ENCODE measurements around the gene ERF. TPM values are rescaled to one million over a fixed set of nuclear protein-coding genes. Genes with fewer than 3 reads are reported as not detected.
A peak's percentile ranks its signal among the peaks of the same experiment; 100 is the strongest.

ERF gene
- total and polyA plus RNA-seq, 4 donors = 24.2 to 53.6 (median 43.0) TPM

- DNase-seq (no peak), ATAC-seq (ENCODE audit: insufficient read depth, low FRiP score) (no peak)
- no peak for TF ChIP-seq CTCF (IDR thresholded peaks at IDR 0.05; ENCODE audit: control extremely low read depth, extremely low read depth)
- 91 to 92% methylated on average over 30 of the region's 30 CpGs for WGBS, 2 donors
- no peaks in the 10 kb centered on the region for H3K9me3 ChIP-seq (ENCODE audit: control insufficient read depth in 4 of 4, insufficient read depth in 3 of 4, low read length in 3 of 4)
- H3K9ac ChIP-seq (ENCODE audit: insufficient read depth in 1 of 2, low read length in 2 of 2) = no peak overlapping the region
- H3K27ac ChIP-seq (ENCODE audit: low read depth in 1 of 2, low read length in 1 of 2) = peak overlapping the region in 1 of 2 donors; percentile 50
- H3K36me3 ChIP-seq (ENCODE audit: control insufficient read depth in 4 of 4, insufficient read depth in 4 of 4, low read length in 4 of 4) = peaks cover 9 to 54% (median 31%) of the 10 kb centered on the region in 4 donors
- no peak overlapping the region for H3K4me3 ChIP-seq
- H3K4me1 ChIP-seq (ENCODE audit: control insufficient read depth in 5 of 5, insufficient read depth in 5 of 5, low read length in 5 of 5) = peaks cover 20 to 30% (median 23%) of the 10 kb centered on the region in 5 donors
- H3K27me3 ChIP-seq (ENCODE audit: control insufficient read depth in 3 of 3, insufficient read depth in 3 of 3, low read length in 2 of 3) = no peaks in the 10 kb centered on the region
Measured at GRCh38 chr19:42287017-42287826, 32.3 kb upstream of the ERF start.

- peak overlapping the region in 1 of 2 donors; percentile 44 for H3K9ac ChIP-seq (ENCODE audit: insufficient read depth in 1 of 2, low read length in 2 of 2)
- no peaks in the 10 kb centered on the region for H3K9me3 ChIP-seq (ENCODE audit: control insufficient read depth in 4 of 4, insufficient read depth in 3 of 4, low read length in 3 of 4)
- peaks cover 6 to 48% (median 25%) of the 10 kb centered on the region in 4 donors for H3K36me3 ChIP-seq (ENCODE audit: control insufficient read depth in 4 of 4, insufficient read depth in 4 of 4, low read length in 4 of 4)
- TF ChIP-seq CTCF (IDR thresholded peaks at IDR 0.05; ENCODE audit: control extremely low read depth, extremely low read depth) = no peak
- H3K4me1 ChIP-seq (ENCODE audit: control insufficient read depth in 5 of 5, insufficient read depth in 5 of 5, low read length in 5 of 5) = peaks cover 20 to 37% (median 29%) of the 10 kb centered on the region in 5 donors
- no peak overlapping the region for H3K4me3 ChIP-seq
- 28 to 32% methylated on average over 13 of the region's 13 CpGs for WGBS, 2 donors
- ATAC-seq (ENCODE audit: insufficient read depth, low FRiP score) (no peak), DNase-seq (peak in 2 of 3 donors; percentile 43 to 59)
- H3K27ac ChIP-seq (ENCODE audit: low read depth in 1 of 2, low read length in 1 of 2) = peak overlapping the region in 1 of 2 donors; percentile 50
- no peaks in the 10 kb centered on the region for H3K27me3 ChIP-seq (ENCODE audit: control insufficient read depth in 3 of 3, insufficient read depth in 3 of 3, low read length in 2 of 3)
Measured at GRCh38 chr19:42286349-42287016, 31.6 kb upstream of the ERF start.

DNA sequence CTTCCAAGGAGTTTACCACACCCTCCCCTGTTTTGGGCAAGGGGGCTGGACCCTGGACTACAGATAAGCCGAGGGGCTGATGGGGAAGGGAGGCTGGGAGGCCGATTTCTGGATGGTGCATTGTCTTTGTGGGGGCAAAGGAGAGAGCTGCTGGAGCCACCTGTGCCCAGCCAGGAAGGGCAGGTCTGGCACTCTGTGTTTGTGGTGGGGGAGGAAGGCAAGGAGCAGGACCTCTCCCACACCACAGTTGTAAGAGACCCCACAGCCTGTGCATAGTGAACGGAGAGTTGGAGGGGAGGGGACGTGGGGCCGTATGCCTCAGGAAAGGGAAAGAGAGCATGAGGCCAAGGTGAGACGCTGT, 31.0 kb upstream of the ERF start:
- DNase-seq (no peak), ATAC-seq (ENCODE audit: insufficient read depth, low FRiP score) (no peak)
- Histone ChIP-seq H3K9me3 (ENCODE audit: control insufficient read depth in 4 of 4, insufficient read depth in 3 of 4, low read length in 3 of 4) (no peaks in the 10 kb centered on the region), H3K4me1 (ENCODE audit: control insufficient read depth in 5 of 5, insufficient read depth in 5 of 5, low read length in 5 of 5) (peaks cover 20 to 41% (median 33%) of the 10 kb centered on the region in 5 donors), H3K27ac (ENCODE audit: low read depth in 1 of 2, low read length in 1 of 2) (peak overlapping the region in 1 of 2 donors; percentile 15), H3K4me3 (no peak overlapping the region), H3K36me3 (ENCODE audit: control insufficient read depth in 4 of 4, insufficient read depth in 4 of 4, low read length in 4 of 4) (peaks cover 4 to 43% (median 23%) of the 10 kb centered on the region in 4 donors), H3K27me3 (ENCODE audit: control insufficient read depth in 3 of 3, insufficient read depth in 3 of 3, low read length in 2 of 3) (no peaks in the 10 kb centered on the region), H3K9ac (ENCODE audit: insufficient read depth in 1 of 2, low read length in 2 of 2) (peak overlapping the region in 1 of 2 donors; percentile 44)
- 16 to 32% methylated on average over 6 of the region's 6 CpGs for WGBS, 2 donors
- no peak for TF ChIP-seq CTCF (IDR thresholded peaks at IDR 0.05; ENCODE audit: control extremely low read depth, extremely low read depth)
